ENCODE data around the gene CBLC.
A peak's percentile ranks its signal among the peaks of the same experiment; 100 is the strongest.

GRCh38 chr19:44807652-44808462 lies 30.2 kb downstream of the CBLC start:
- TF ChIP-seq POLR2A (IDR thresholded peaks at IDR 0.05), result no peak
- TF ChIP-seq, protein P1, sequence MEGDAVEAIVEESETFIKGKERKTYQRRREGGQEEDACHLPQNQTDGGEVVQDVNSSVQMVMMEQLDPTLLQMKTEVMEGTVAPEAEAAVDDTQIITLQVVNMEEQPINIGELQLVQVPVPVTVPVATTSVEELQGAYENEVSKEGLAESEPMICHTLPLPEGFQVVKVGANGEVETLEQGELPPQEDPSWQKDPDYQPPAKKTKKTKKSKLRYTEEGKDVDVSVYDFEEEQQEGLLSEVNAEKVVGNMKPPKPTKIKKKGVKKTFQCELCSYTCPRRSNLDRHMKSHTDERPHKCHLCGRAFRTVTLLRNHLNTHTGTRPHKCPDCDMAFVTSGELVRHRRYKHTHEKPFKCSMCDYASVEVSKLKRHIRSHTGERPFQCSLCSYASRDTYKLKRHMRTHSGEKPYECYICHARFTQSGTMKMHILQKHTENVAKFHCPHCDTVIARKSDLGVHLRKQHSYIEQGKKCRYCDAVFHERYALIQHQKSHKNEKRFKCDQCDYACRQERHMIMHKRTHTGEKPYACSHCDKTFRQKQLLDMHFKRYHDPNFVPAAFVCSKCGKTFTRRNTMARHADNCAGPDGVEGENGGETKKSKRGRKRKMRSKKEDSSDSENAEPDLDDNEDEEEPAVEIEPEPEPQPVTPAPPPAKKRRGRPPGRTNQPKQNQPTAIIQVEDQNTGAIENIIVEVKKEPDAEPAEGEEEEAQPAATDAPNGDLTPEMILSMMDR (IDR thresholded peaks at IDR 0.05), result peak in 2 of 6 experiments; percentile 20 to 45
